ENCODE measurements around the gene YWHAQ.

DNA sequence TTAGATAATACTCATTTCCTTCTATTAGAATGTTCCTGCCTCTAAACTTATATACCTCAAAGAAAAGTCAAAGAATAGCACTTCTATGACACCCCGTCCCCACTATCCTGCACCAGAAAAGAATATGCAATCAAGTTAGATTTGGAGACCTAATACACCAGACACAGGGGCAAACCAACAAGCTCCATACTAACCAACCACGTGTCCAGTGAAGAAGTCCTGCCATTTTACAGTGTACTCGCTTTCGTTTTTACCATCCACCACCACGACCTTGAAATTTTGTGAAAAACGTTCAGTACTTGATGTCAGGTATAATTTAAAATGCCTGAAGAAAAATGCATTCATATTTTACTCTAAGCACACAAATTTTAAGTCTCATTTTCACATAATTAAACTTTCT, 94.3 kb downstream of the YWHAQ start:
- TF ChIP-seq, protein P1, sequence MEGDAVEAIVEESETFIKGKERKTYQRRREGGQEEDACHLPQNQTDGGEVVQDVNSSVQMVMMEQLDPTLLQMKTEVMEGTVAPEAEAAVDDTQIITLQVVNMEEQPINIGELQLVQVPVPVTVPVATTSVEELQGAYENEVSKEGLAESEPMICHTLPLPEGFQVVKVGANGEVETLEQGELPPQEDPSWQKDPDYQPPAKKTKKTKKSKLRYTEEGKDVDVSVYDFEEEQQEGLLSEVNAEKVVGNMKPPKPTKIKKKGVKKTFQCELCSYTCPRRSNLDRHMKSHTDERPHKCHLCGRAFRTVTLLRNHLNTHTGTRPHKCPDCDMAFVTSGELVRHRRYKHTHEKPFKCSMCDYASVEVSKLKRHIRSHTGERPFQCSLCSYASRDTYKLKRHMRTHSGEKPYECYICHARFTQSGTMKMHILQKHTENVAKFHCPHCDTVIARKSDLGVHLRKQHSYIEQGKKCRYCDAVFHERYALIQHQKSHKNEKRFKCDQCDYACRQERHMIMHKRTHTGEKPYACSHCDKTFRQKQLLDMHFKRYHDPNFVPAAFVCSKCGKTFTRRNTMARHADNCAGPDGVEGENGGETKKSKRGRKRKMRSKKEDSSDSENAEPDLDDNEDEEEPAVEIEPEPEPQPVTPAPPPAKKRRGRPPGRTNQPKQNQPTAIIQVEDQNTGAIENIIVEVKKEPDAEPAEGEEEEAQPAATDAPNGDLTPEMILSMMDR (IDR thresholded peaks at IDR 0.05) = no peak
- TF ChIP-seq RFX5 (IDR thresholded peaks at IDR 0.05; ENCODE audit: low read length) (no peak), RXRA (IDR thresholded peaks at IDR 0.05; ENCODE audit: borderline replicate concordance, low read depth) (no peak), JUND (IDR thresholded peaks at IDR 0.05) (no peak), POLR2AphosphoS5 (IDR thresholded peaks at IDR 0.05; ENCODE audit: low read depth, low read length) (no peak), SIN3A (IDR thresholded peaks at IDR 0.05; ENCODE audit: borderline replicate concordance, low read depth, low read length) (no peak), ELF1 (IDR thresholded peaks at IDR 0.05) (no peak), FOXM1 (IDR thresholded peaks at IDR 0.05; ENCODE audit: low read depth) (no peak), YY1 (IDR thresholded peaks at IDR 0.05; ENCODE audit: low read depth) (no peak)
- TF ChIP-seq, protein P2, sequence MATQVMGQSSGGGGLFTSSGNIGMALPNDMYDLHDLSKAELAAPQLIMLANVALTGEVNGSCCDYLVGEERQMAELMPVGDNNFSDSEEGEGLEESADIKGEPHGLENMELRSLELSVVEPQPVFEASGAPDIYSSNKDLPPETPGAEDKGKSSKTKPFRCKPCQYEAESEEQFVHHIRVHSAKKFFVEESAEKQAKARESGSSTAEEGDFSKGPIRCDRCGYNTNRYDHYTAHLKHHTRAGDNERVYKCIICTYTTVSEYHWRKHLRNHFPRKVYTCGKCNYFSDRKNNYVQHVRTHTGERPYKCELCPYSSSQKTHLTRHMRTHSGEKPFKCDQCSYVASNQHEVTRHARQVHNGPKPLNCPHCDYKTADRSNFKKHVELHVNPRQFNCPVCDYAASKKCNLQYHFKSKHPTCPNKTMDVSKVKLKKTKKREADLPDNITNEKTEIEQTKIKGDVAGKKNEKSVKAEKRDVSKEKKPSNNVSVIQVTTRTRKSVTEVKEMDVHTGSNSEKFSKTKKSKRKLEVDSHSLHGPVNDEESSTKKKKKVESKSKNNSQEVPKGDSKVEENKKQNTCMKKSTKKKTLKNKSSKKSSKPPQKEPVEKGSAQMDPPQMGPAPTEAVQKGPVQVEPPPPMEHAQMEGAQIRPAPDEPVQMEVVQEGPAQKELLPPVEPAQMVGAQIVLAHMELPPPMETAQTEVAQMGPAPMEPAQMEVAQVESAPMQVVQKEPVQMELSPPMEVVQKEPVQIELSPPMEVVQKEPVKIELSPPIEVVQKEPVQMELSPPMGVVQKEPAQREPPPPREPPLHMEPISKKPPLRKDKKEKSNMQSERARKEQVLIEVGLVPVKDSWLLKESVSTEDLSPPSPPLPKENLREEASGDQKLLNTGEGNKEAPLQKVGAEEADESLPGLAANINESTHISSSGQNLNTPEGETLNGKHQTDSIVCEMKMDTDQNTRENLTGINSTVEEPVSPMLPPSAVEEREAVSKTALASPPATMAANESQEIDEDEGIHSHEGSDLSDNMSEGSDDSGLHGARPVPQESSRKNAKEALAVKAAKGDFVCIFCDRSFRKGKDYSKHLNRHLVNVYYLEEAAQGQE (IDR thresholded peaks at IDR 0.05; ENCODE audit: low read depth, low read length) = no peak

Measured in SK-N-SH (cell line).